ENCODE results near the gene LMF2.

LMF2 gene

GRCh38 chr22:50544746-50545253, 37.3 kb upstream of the LMF2 start:
- TF ChIP-seq GATA3 (IDR thresholded peaks at IDR 0.05; ENCODE audit: low read depth, low read length) = no peak
- no peak for TF ChIP-seq GATA2 (IDR thresholded peaks at IDR 0.05; ENCODE audit: low read depth, low read length)

GRCh38 chr22:50544078-50544745, 36.7 kb upstream of the LMF2 start:
- no peak for TF ChIP-seq GATA2 (IDR thresholded peaks at IDR 0.05; ENCODE audit: low read depth, low read length)
- TF ChIP-seq GATA3 (IDR thresholded peaks at IDR 0.05; ENCODE audit: low read depth, low read length) = no peak

- no peak for TF ChIP-seq GATA2 (IDR thresholded peaks at IDR 0.05; ENCODE audit: low read depth, low read length)
- no peak for TF ChIP-seq GATA3 (IDR thresholded peaks at IDR 0.05; ENCODE audit: low read depth, low read length)
These were observed 35.0 kb upstream of the LMF2 start for GRCh38 chr22:50542416-50542927.

GRCh38 chr22:50540381-50540780, 32.9 kb upstream of the LMF2 start:
- TF ChIP-seq GATA2 (IDR thresholded peaks at IDR 0.05; ENCODE audit: low read depth, low read length) (no peak), GATA3 (IDR thresholded peaks at IDR 0.05; ENCODE audit: low read depth, low read length) (no peak)

GRCh38 chr22:50537765-50538164, 30.3 kb upstream of the LMF2 start:
- TF ChIP-seq GATA2 (IDR thresholded peaks at IDR 0.05; ENCODE audit: low read depth, low read length) = no peak
- TF ChIP-seq GATA3 (IDR thresholded peaks at IDR 0.05; ENCODE audit: low read depth, low read length) = no peak

- no peak for TF ChIP-seq GATA2 (IDR thresholded peaks at IDR 0.05; ENCODE audit: low read depth, low read length)
- TF ChIP-seq GATA3 (IDR thresholded peaks at IDR 0.05; ENCODE audit: low read depth, low read length) = no peak
These were observed 28.7 kb upstream of the LMF2 start for GRCh38 chr22:50536226-50536625.

- no peak for TF ChIP-seq GATA2 (IDR thresholded peaks at IDR 0.05; ENCODE audit: low read depth, low read length)
- TF ChIP-seq GATA3 (IDR thresholded peaks at IDR 0.05; ENCODE audit: low read depth, low read length) = no peak
These were observed 27.6 kb upstream of the LMF2 start for GRCh38 chr22:50535113-50535512.

- TF ChIP-seq GATA3 (IDR thresholded peaks at IDR 0.05; ENCODE audit: low read depth, low read length) = no peak
- no peak for TF ChIP-seq GATA2 (IDR thresholded peaks at IDR 0.05; ENCODE audit: low read depth, low read length)
These were observed 25.6 kb upstream of the LMF2 start for GRCh38 chr22:50532824-50533796.

GRCh38 chr22:50531962-50532674, 24.6 kb upstream of the LMF2 start:
- TF ChIP-seq GATA2 (IDR thresholded peaks at IDR 0.05; ENCODE audit: low read depth, low read length) (no peak), GATA3 (IDR thresholded peaks at IDR 0.05; ENCODE audit: low read depth, low read length) (no peak)

GRCh38 chr22:50531546-50531961, 24.1 kb upstream of the LMF2 start:
- TF ChIP-seq GATA2 (IDR thresholded peaks at IDR 0.05; ENCODE audit: low read depth, low read length) (no peak), GATA3 (IDR thresholded peaks at IDR 0.05; ENCODE audit: low read depth, low read length) (no peak)

GRCh38 chr22:50530877-50531545, 23.5 kb upstream of the LMF2 start:
- TF ChIP-seq GATA2 (IDR thresholded peaks at IDR 0.05; ENCODE audit: low read depth, low read length) (no peak), GATA3 (IDR thresholded peaks at IDR 0.05; ENCODE audit: low read depth, low read length) (no peak)

- TF ChIP-seq GATA3 (IDR thresholded peaks at IDR 0.05; ENCODE audit: low read depth, low read length) = no peak
- TF ChIP-seq GATA2 (IDR thresholded peaks at IDR 0.05; ENCODE audit: low read depth, low read length) = no peak
These were observed 23.0 kb upstream of the LMF2 start for GRCh38 chr22:50530580-50530876.

GRCh38 chr22:50529897-50530579, 22.5 kb upstream of the LMF2 start, which contains the start of gene TYMP:
Gene TYMP (minus strand): TSS chr22:50530012. CDS start chr22:50529709, 303 bp downstream.
- TF ChIP-seq GATA2 (IDR thresholded peaks at IDR 0.05; ENCODE audit: low read depth, low read length) (no peak), GATA3 (IDR thresholded peaks at IDR 0.05; ENCODE audit: low read depth, low read length) (no peak)
